GM12878 (cell line): ENCODE measurements around the gene ARHGAP21. TPM values are rescaled to one million over a fixed set of nuclear protein-coding genes. Genes with fewer than 3 reads are reported as not detected.

Experiments used
- ATAC-seq: fragments of 200-7000 bp; cut with Tn5 transposase; 3 replicates; pipeline ENCODE4 v1.9.1; 2020; ENCODE audit warnings: mild to moderate bottlenecking, moderate library complexity
- BruUV-seq: library from RNA; stranded (reverse); fragments of 400-500 nt; replicated peaks from 2 replicates; lab custom pipeline; 2021; lab: Mats Ljungman, UMichigan
- CTCF ChIA-PET: fragments of 300-600 bp; sonication (Branson Sonifier 250); formaldehyde crosslinking; extraction: SDS; loops from one replicate; lab custom pipeline; 2021; ENCODE audit warnings: inconsistent platforms; lab: Yijun Ruan, JAX
- POLR2A ChIA-PET: fragments of 350-600 bp; formaldehyde crosslinking; extraction: SDS; loops from one replicate; lab custom pipeline; 2021; ENCODE audit warnings: inconsistent platforms; lab: Charles Lee
- RAD21 ChIA-PET: fragments of 300-600 bp; sonication (Branson Sonifier 250); formaldehyde crosslinking; loops from one replicate; lab custom pipeline; 2023; ENCODE audit warnings: antibody characterized with exemption; ENCODE audit not compliant: unreplicated experiment; lab: Charles Lee
- SMC1A ChIA-PET: fragments of 300-600 bp; sonication (Branson Sonifier 250); formaldehyde crosslinking; loops from one replicate; lab custom pipeline; 2023; ENCODE audit not compliant: unreplicated experiment, uncharacterized antibody; lab: Charles Lee
- DNase-seq: peaks from one replicate; pipeline ENCODE4 v3.0.0-alpha.2; 2011; ENCODE audit warnings: low read depth, low spot score
- FAIRE-seq: peaks from 3 replicates; lab custom pipeline; 2011; peaks lifted over from hg19 to GRCh38; lab: Jason Lieb, UNC
- H2AFZ ChIP-seq: 2 replicates; pipeline ENCODE4 v1.6.0; 2011; ENCODE audit warnings: low read depth, low read length, control low read depth; ENCODE audit not compliant: control insufficient read depth
- H3K27ac ChIP-seq: 2 replicates; pipeline ENCODE4 v1.5.1; 2011; ENCODE audit warnings: control low read depth; ENCODE audit not compliant: control insufficient read depth, insufficient read depth
- H3K27me3 ChIP-seq, 2 experiments: replicated peaks in 1 of 2; 2 replicates each; pipeline versions ENCODE4 v1.6.0 to v1.6.1; 2011; ENCODE audit warnings: low read length in 1 of 2; ENCODE audit not compliant: control insufficient read depth in 2 of 2, insufficient read depth in 2 of 2
- H3K36me3 ChIP-seq, 2 experiments: 2 replicates each; pipeline ENCODE4 v1.5.1; 2011; ENCODE audit warnings: low read length in 1 of 2; ENCODE audit not compliant: control insufficient read depth in 2 of 2, insufficient read depth in 2 of 2
- H3K4me1 ChIP-seq: 2 replicates; pipeline ENCODE4 v1.6.1; 2011; ENCODE audit warnings: mild to moderate bottlenecking, low read length, moderate library complexity, mixed read lengths; ENCODE audit not compliant: control insufficient read depth, insufficient read depth
- H3K4me2 ChIP-seq: 2 replicates; pipeline ENCODE4 v1.6.0; 2011; ENCODE audit warnings: control low read depth; ENCODE audit not compliant: control insufficient read depth, insufficient read depth
- H3K4me3 ChIP-seq: fragments of 200-600 bp; sonication (generic); 2 replicates; pipeline ENCODE4 v1.5.1; 2016
- H3K79me2 ChIP-seq: 2 replicates; pipeline ENCODE4 v1.6.0; 2011; ENCODE audit warnings: low read length; ENCODE audit not compliant: control insufficient read depth, insufficient read depth
- H3K9ac ChIP-seq: 2 replicates; pipeline ENCODE4 v1.8.0; 2011; ENCODE audit warnings: low read length, control low read depth, mixed read lengths; ENCODE audit not compliant: control insufficient read depth, insufficient read depth
- H3K9me3 ChIP-seq: replicated peaks from 3 replicates; pipeline ENCODE4 v1.5.1; 2011; ENCODE audit warnings: mild to moderate bottlenecking, low read length; ENCODE audit not compliant: control insufficient read depth, insufficient read depth
- H4K20me1 ChIP-seq: 2 replicates; pipeline ENCODE4 v1.6.0; 2011; ENCODE audit not compliant: control insufficient read depth, insufficient read depth
- ESRRA ChIP-seq: IDR thresholded peaks from 2 replicates; pipeline ENCODE4 v1.6.1; 2012; ENCODE audit warnings: mild to moderate bottlenecking, low read length, improper control_type of control experiment
- FOS ChIP-seq: IDR thresholded peaks from 3 replicates; pipeline ENCODE4 v1.6.1; 2011; ENCODE audit warnings: borderline replicate concordance; ENCODE audit not compliant: insufficient read length; ENCODE audit errors: extremely low read depth
- GATAD2B ChIP-seq: fragments of 450-650 bp; conservative IDR thresholded peaks from 2 replicates; pipeline ENCODE4 v1.6.1; 2017; ENCODE audit warnings: low read depth, mild to moderate bottlenecking, moderate library complexity
- HCFC1 ChIP-seq: fragments of 150-350 bp; IDR thresholded peaks from 2 replicates; pipeline ENCODE4 v1.6.1; 2014; ENCODE audit warnings: low read length
- HDAC6 ChIP-seq: fragments of 200-600 bp; sonication (generic); IDR thresholded peaks from one replicate; pipeline ENCODE4 v1.8.0; 2017; ENCODE audit warnings: antibody characterized with exemption; ENCODE audit not compliant: unreplicated experiment
- HDGF ChIP-seq: fragments of 450-650 bp; IDR thresholded peaks from 2 replicates; pipeline ENCODE4 v1.6.1; 2016; ENCODE audit warnings: antibody characterized with exemption
- MTA2 ChIP-seq: fragments of 450-650 bp; IDR thresholded peaks from 2 replicates; pipeline ENCODE4 v1.6.1; 2016; ENCODE audit warnings: low read depth, mild to moderate bottlenecking, moderate library complexity
- MXI1 ChIP-seq: fragments of 150-350 bp; IDR thresholded peaks from 2 replicates; pipeline ENCODE4 v1.6.1; 2011; ENCODE audit warnings: low read depth, mild to moderate bottlenecking, inconsistent platforms, low read length, improper control_type of control experiment
- NFYA ChIP-seq: IDR thresholded peaks from 2 replicates; pipeline ENCODE4 v1.6.1; 2011; ENCODE audit warnings: low read depth, mild to moderate bottlenecking, low read length, improper control_type of control experiment, borderline replicate concordance
- POLR2AphosphoS2 ChIP-seq: IDR thresholded peaks from 2 replicates; pipeline ENCODE4 v1.6.1; 2011; ENCODE audit warnings: low read depth, mild to moderate bottlenecking, low read length, improper control_type of control experiment, moderate library complexity
- SRF ChIP-seq, 2 experiments: IDR thresholded peaks; 2 replicates each; pipeline ENCODE4 v1.6.1; 2011; ENCODE audit warnings: low read depth in 2 of 2, low read length in 2 of 2, mild to moderate bottlenecking in 1 of 2, moderate library complexity in 1 of 2
- SUZ12 ChIP-seq: fragments of 200-600 bp; sonication (generic); IDR thresholded peaks from one replicate; pipeline ENCODE4 v1.6.1; 2018; ENCODE audit warnings: antibody characterized with exemption, mild to moderate bottlenecking; ENCODE audit not compliant: unreplicated experiment
- ZBED1 ChIP-seq: IDR thresholded peaks from 2 replicates; pipeline ENCODE4 v1.6.1; 2016; ENCODE audit warnings: borderline replicate concordance
- ZNF622 ChIP-seq: fragments of 450-650 bp; IDR thresholded peaks from 2 replicates; pipeline ENCODE4 v1.6.1; 2017; ENCODE audit warnings: mild to moderate bottlenecking, inconsistent platforms
- WGBS: methylation state at CpG from one replicate; pipeline ENCODE4 v1.1.6; 2016; ENCODE audit warnings: low lambda C conversion rate; ENCODE audit not compliant: insufficient replicate concordance, insufficient coverage; ENCODE audit errors: missing lambda C conversion rate; 5-methylcytosine and 5-hydroxymethylcytosine counted together
- in situ Hi-C: fragments of 300-500 bp; cut with MboI; formaldehyde crosslinking; loops from 9 replicates; pipeline ENCODE4 v1.14.3; 2018; ENCODE audit warnings: mixed read lengths
- intact Hi-C: fragments of 100-400 bp; cut with micrococcal nuclease; formaldehyde crosslinking; loops from one replicate; pipeline ENCODE4 v1.14.2; 2022; ENCODE audit not compliant: unreplicated experiment
- polyA plus RNA-seq, 11 experiments: library from polyadenylated mRNA; depleted of rRNA in 4 of 11; unstranded in 6 of 11; stranded (reverse) in 5 of 11; fragments of >200 nt; fragmentation: Nextera tagmentation in 4 of 11; fragmentation: Illumina TruSeq in 1 of 11; extraction: Ambion mirVana in 4 of 11; extraction: Trizol in 1 of 11; gene quantifications; 1 replicate in 1 of 11; 2 replicates in 10 of 11; pipeline versions ENCODE4 v1.2.1 to v1.2.3, GENCODE V29; 2011 to 2016; ENCODE audit warnings: inconsistent platforms in 2 of 11, missing spikeins in 2 of 11, low read depth in 1 of 11
- total RNA-seq, 4 experiments: library from RNA; depleted of rRNA in 3 of 4; stranded (reverse); fragments of >200 nt in 3 of 4; fragmentation: Illumina TruSeq in 1 of 4; extraction: Trizol in 1 of 4; gene quantifications; 2 replicates each; pipeline versions ENCODE4 v1.2.1 to v1.2.3, GENCODE V29; 2013 to 2021
- TF ChIP-seq, protein P1 (sequence below): IDR thresholded peaks from 2 replicates; pipeline ENCODE4 v1.6.1; 2011; ENCODE audit warnings: borderline replicate concordance, low read depth, mild to moderate bottlenecking, moderate library complexity, low read length; ENCODE audit not compliant: insufficient read depth, poor library complexity, severe bottlenecking
- TF ChIP-seq, protein P2 (sequence below): IDR thresholded peaks from 2 replicates; pipeline ENCODE4 v1.6.1; 2012; ENCODE audit warnings: low read depth, low read length, improper control_type of control experiment

ARHGAP21 gene
- total and polyA plus RNA-seq, 10 of the 15 experiments (the other 5 are each of a cell fraction or from before 2014, with no cell fraction given), result 11.7 to 103 (median 37.6) TPM

DNA sequence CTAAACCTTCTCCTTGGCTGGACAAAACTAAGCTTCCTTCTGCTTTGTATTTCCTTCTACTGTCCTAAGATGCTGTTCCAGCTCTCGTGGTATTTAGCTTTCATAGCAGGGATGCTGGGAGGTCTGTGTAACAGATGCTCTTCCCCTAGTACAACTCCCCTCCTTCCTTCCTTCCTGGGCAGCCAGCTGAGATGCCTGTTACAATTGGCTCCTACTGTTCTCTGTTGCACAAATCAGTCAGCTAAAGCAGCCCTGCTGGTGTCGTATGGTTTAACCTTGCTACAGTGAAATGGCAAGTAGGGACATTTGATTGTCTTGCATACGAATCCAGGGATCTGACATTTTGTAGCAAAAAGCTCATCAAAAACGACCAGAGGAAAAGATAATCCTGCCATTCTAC is 143.8 kb downstream of the ARHGAP21 start:
- ChIA-PET POLR2A (no interaction called here), RAD21 (no interaction called here), SMC1A (interaction anchor here (1.5 kb wide), 1 partner anchor 647 kb away, joined by 3 read pairs; no protein-coding TSS in a partner anchor), CTCF (interaction anchor here (0.8 to 1.5 kb wide), 4 partner anchors 22 to 197 kb away, joined by 3 to 5 read pairs (median 3); no protein-coding TSS in a partner anchor)
- no peak overlapping the region for H3K9ac ChIP-seq
- H3K4me2 ChIP-seq, result no peak overlapping the region
- H4K20me1 ChIP-seq, result no peaks in the 10 kb centered on the region
- H3K79me2 ChIP-seq, result no peaks in the 10 kb centered on the region
- BruUV-seq, result no TSS peak
- no peaks in the 10 kb centered on the region for H3K9me3 ChIP-seq
- no peak for ATAC-seq
- no peaks in the 10 kb centered on the region; a peak in 1 of 4 replicates for H3K36me3 ChIP-seq
- H3K27me3 ChIP-seq, result no peaks in the 10 kb centered on the region
- FAIRE-seq, result no peak
- no peak for TF ChIP-seq SUZ12
- no peak for TF ChIP-seq FOS
- TF ChIP-seq HDAC6, result no peak
- no peak for TF ChIP-seq ESRRA
- TF ChIP-seq POLR2AphosphoS2, result no peak
- no peak for TF ChIP-seq HDGF
- TF ChIP-seq ZNF622, result no peak
- TF ChIP-seq HCFC1, result no peak
- no peak overlapping the region for H2AFZ ChIP-seq
- intact Hi-C loops, result no loop called here
- in situ Hi-C loops, result no loop called here
- H3K4me1 ChIP-seq, result no peaks in the 10 kb centered on the region
- H3K4me3 ChIP-seq, result no peak overlapping the region
- 41% methylated on average over 4 of the region's 4 CpGs for WGBS
- no peak for DNase-seq
- no peak overlapping the region for H3K27ac ChIP-seq

- ChIA-PET SMC1A (interaction anchor here (1.0 to 1.5 kb wide), 2 partner anchors 22 to 648 kb away, joined by 3 read pairs; no protein-coding TSS in a partner anchor), RAD21 (no interaction called here), CTCF (interaction anchor here (0.8 to 1.5 kb wide), 5 partner anchors 18 to 196 kb away, joined by 3 to 5 read pairs (median 3); no protein-coding TSS in a partner anchor), POLR2A (no interaction called here)
- BruUV-seq, result no TSS peak
- WGBS, result 87% methylated on average over 1 of the region's 1 CpG
- Histone ChIP-seq H3K4me2 (no peak overlapping the region), H3K4me3 (no peak overlapping the region), H3K4me1 (no peaks in the 10 kb centered on the region), H2AFZ (no peak overlapping the region), H3K27me3 (no peaks in the 10 kb centered on the region), H3K9me3 (no peaks in the 10 kb centered on the region), H3K27ac (no peak overlapping the region), H3K9ac (no peak overlapping the region), H3K36me3 (no peaks in the 10 kb centered on the region; a peak in 1 of 4 replicates), H3K79me2 (no peaks in the 10 kb centered on the region), H4K20me1 (no peaks in the 10 kb centered on the region)
- no peak for DNase-seq
- no peak for ATAC-seq
- intact Hi-C loops, result no loop called here
- FAIRE-seq, result no peak
- in situ Hi-C loops, result no loop called here
- TF ChIP-seq SRF (IDR thresholded peaks at IDR 0.05; ENCODE audit: low read depth in 2 of 2, low read length in 2 of 2), result no peak
- TF ChIP-seq, protein P1, sequence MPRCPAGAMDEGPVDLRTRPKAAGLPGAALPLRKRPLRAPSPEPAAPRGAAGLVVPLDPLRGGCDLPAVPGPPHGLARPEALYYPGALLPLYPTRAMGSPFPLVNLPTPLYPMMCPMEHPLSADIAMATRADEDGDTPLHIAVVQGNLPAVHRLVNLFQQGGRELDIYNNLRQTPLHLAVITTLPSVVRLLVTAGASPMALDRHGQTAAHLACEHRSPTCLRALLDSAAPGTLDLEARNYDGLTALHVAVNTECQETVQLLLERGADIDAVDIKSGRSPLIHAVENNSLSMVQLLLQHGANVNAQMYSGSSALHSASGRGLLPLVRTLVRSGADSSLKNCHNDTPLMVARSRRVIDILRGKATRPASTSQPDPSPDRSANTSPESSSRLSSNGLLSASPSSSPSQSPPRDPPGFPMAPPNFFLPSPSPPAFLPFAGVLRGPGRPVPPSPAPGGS, result no peak
- TF ChIP-seq NFYA, result no peak
- no peak for TF ChIP-seq ZBED1
- no peak for TF ChIP-seq MTA2
- no peak for TF ChIP-seq GATAD2B
- TF ChIP-seq MXI1, result no peak
- TF ChIP-seq, protein P2, sequence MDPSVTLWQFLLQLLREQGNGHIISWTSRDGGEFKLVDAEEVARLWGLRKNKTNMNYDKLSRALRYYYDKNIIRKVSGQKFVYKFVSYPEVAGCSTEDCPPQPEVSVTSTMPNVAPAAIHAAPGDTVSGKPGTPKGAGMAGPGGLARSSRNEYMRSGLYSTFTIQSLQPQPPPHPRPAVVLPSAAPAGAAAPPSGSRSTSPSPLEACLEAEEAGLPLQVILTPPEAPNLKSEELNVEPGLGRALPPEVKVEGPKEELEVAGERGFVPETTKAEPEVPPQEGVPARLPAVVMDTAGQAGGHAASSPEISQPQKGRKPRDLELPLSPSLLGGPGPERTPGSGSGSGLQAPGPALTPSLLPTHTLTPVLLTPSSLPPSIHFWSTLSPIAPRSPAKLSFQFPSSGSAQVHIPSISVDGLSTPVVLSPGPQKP, result no peak
These were observed 144.2 kb downstream of the ARHGAP21 start for GRCh38 chr10:24579448-24579847.
